IMR-90 (cell line): ENCODE data around the gene CYP46A1. TPM values are rescaled to one million over a fixed set of nuclear protein-coding genes. Genes with fewer than 3 reads are reported as not detected.

ENCODE experiments used
- ATAC-seq: fragments of 200-7000 bp; cut with Tn5 transposase; 2 replicates; pipeline ENCODE4 v1.9.1; 2020; ENCODE audit warnings: low read depth, mild to moderate bottlenecking, moderate library complexity
- BruUV-seq: library from RNA; stranded (reverse); fragments of 400-500 nt; replicated peaks from 2 replicates; lab custom pipeline; 2021; lab: Mats Ljungman, UMichigan
- CTCF ChIA-PET: fragments of 300-600 bp; formaldehyde crosslinking; extraction: SDS; loops from one replicate; lab custom pipeline; 2021; ENCODE audit warnings: antibody characterized with exemption; lab: Yijun Ruan, JAX
- POLR2A ChIA-PET: fragments of 300-600 bp; sonication (Branson Sonifier 250); formaldehyde crosslinking; loops from one replicate; lab custom pipeline; 2022; ENCODE audit warnings: antibody characterized with exemption; ENCODE audit not compliant: unreplicated experiment; lab: Charles Lee
- DNase-seq: peaks from one replicate; pipeline ENCODE4 v3.0.0; 2013
- H2AFZ ChIP-seq: replicated peaks from 2 replicates; pipeline ENCODE3; 2013; ENCODE audit warnings: low read length, mild to moderate bottlenecking; ENCODE audit not compliant: poor library complexity
- H2AK5ac ChIP-seq: 2 replicates; pipeline ENCODE4 v1.6.1; 2013; ENCODE audit warnings: low read depth, low read length, inconsistent platforms
- H2AK9ac ChIP-seq: replicated peaks from 2 replicates; pipeline ENCODE3; 2013; ENCODE audit warnings: mild to moderate bottlenecking, low read depth, low read length, moderate library complexity; ENCODE audit not compliant: poor library complexity
- H2BK120ac ChIP-seq: 2 replicates; pipeline ENCODE4 v1.6.1; 2013; ENCODE audit warnings: low read depth, low read length, inconsistent platforms
- H2BK15ac ChIP-seq: 3 replicates; pipeline ENCODE4 v1.6.1; 2013; ENCODE audit warnings: low read depth, low read length, inconsistent platforms
- H2BK20ac ChIP-seq: 2 replicates; pipeline ENCODE4 v1.6.1; 2013; ENCODE audit warnings: low read depth, mild to moderate bottlenecking, inconsistent platforms, low read length, moderate library complexity
- H2BK5ac ChIP-seq: 2 replicates; pipeline ENCODE4 v1.6.1; 2013; ENCODE audit warnings: mild to moderate bottlenecking, low read depth, low read length, inconsistent platforms; ENCODE audit not compliant: poor library complexity, severe bottlenecking
- H3K14ac ChIP-seq: replicated peaks from 2 replicates; pipeline ENCODE4 v1.6.1; 2013; ENCODE audit warnings: low read depth, low read length, inconsistent platforms
- H3K18ac ChIP-seq: 2 replicates; pipeline ENCODE4 v1.6.1; 2013; ENCODE audit warnings: low read depth, low read length, control low read depth
- H3K23ac ChIP-seq: 2 replicates; pipeline ENCODE4 v1.6.1; 2013; ENCODE audit warnings: low read depth, low read length, inconsistent platforms
- H3K27ac ChIP-seq: 2 replicates; pipeline ENCODE4 v1.5.1; 2013; ENCODE audit warnings: mild to moderate bottlenecking, control low read depth, low read length; ENCODE audit not compliant: insufficient read depth
- H3K27me3 ChIP-seq: 2 replicates; pipeline ENCODE4 v1.6.1; 2013; ENCODE audit warnings: low read length; ENCODE audit not compliant: control insufficient read depth, insufficient read depth
- H3K36me3 ChIP-seq: 2 replicates; pipeline ENCODE4 v1.6.1; 2013; ENCODE audit warnings: low read length, mixed read lengths; ENCODE audit not compliant: control insufficient read depth, insufficient read depth
- H3K4ac ChIP-seq: 2 replicates; pipeline ENCODE4 v1.6.1; 2013; ENCODE audit warnings: low read depth, low read length, inconsistent platforms
- H3K4me1 ChIP-seq: 2 replicates; pipeline ENCODE4 v1.6.1; 2013; ENCODE audit warnings: low read length, mixed read lengths; ENCODE audit not compliant: control insufficient read depth, insufficient read depth
- H3K4me2 ChIP-seq: 2 replicates; pipeline ENCODE4 v1.6.1; 2013; ENCODE audit warnings: low read depth, mild to moderate bottlenecking, control low read depth, low read length, moderate library complexity
- H3K4me3 ChIP-seq: 2 replicates; pipeline ENCODE4 v1.5.1; 2013; ENCODE audit warnings: low read depth, mild to moderate bottlenecking, control low read depth, low read length, moderate library complexity; ENCODE audit not compliant: insufficient read depth
- H3K56ac ChIP-seq: 2 replicates; pipeline ENCODE4 v1.6.1; 2013; ENCODE audit warnings: low read length, inconsistent platforms; ENCODE audit not compliant: insufficient read depth; ENCODE audit errors: extremely low read depth
- H3K79me1 ChIP-seq, 2 experiments: 2 replicates each; pipeline ENCODE4 v1.6.1; 2013; ENCODE audit warnings: low read length in 2 of 2, inconsistent platforms in 1 of 2, low read depth in 1 of 2
- H3K9ac ChIP-seq: 2 replicates; pipeline ENCODE4 v1.6.1; 2013; ENCODE audit warnings: low read depth, low read length, control low read depth
- H3K9me1 ChIP-seq: 2 replicates; pipeline ENCODE4 v1.6.1; 2013; ENCODE audit warnings: low read length, inconsistent platforms; ENCODE audit not compliant: insufficient read depth
- H3K9me3 ChIP-seq: 2 replicates; pipeline ENCODE4 v1.6.1; 2013; ENCODE audit warnings: low read length; ENCODE audit not compliant: control insufficient read depth, insufficient read depth
- H4K20me1 ChIP-seq: 2 replicates; pipeline ENCODE4 v1.6.1; 2013; ENCODE audit warnings: low read length, inconsistent platforms; ENCODE audit not compliant: insufficient read depth
- H4K5ac ChIP-seq: 2 replicates; pipeline ENCODE4 v1.6.1; 2013; ENCODE audit warnings: mild to moderate bottlenecking, low read depth, low read length, control low read depth
- H4K8ac ChIP-seq, 2 experiments: 2 replicates each; pipeline ENCODE4 v1.6.1; 2013; ENCODE audit warnings: low read depth in 2 of 2, low read length in 2 of 2, control low read depth in 1 of 2, inconsistent platforms in 1 of 2
- H4K91ac ChIP-seq: 2 replicates; pipeline ENCODE4 v1.6.1; 2013; ENCODE audit warnings: low read depth, low read length, inconsistent platforms; ENCODE audit not compliant: insufficient read depth
- MAFK ChIP-seq: IDR thresholded peaks from 2 replicates; pipeline ENCODE4 v1.6.1; 2012; ENCODE audit warnings: low read depth, low read length, improper control_type of control experiment
- NFE2L2 ChIP-seq: fragments of 150-350 bp; IDR thresholded peaks from 2 replicates; pipeline ENCODE4 v1.6.1; 2016; ENCODE audit warnings: low read depth, mild to moderate bottlenecking, low read length
- WGBS, 2 experiments: methylation state at CpG; one replicate each; pipeline versions ENCODE4 v1.1.5 to v1.1.7; 2013; ENCODE audit warnings: missing lambda C conversion rate in 2 of 2; ENCODE audit not compliant: insufficient read length in 1 of 2; ENCODE audit errors: extremely low coverage in 2 of 2; 5-methylcytosine and 5-hydroxymethylcytosine counted together
- dilution Hi-C: fragments of 300-500 bp; cut with HindIII; formaldehyde crosslinking; loops from one replicate; pipeline ENCODE4 v1.14.3; 2018; ENCODE audit warnings: low sequenced_read_pairs; ENCODE audit not compliant: unreplicated experiment
- in situ Hi-C: fragments of 300-500 bp; cut with MboI; formaldehyde crosslinking; loops from 3 replicates; pipeline ENCODE4 v1.14.3; 2019; ENCODE audit warnings: low sequenced_read_pairs, inconsistent platforms, mixed read lengths
- intact Hi-C: fragments of 100-400 bp; cut with micrococcal nuclease; formaldehyde crosslinking; loops from 2 replicates; pipeline ENCODE4 v1.10.0; 2022
- polyA plus RNA-seq, 3 experiments: library from polyadenylated mRNA; depleted of rRNA; stranded (reverse); fragments of >200 nt; gene quantifications; 2 replicates each; pipeline ENCODE4 v1.2.3, GENCODE V29; 2012; ENCODE audit warnings: low replicate concordance in 1 of 3
- total RNA-seq: library from RNA; depleted of rRNA; stranded (reverse); fragments of >200 nt; gene quantifications from 2 replicates; pipeline ENCODE4 v1.2.3, GENCODE V29; 2012

Gene CYP46A1
- total and polyA plus RNA-seq, 2 of the 4 experiments (the other 2 are of a cell fraction), result 0.18 to 0.31 TPM

DNA sequence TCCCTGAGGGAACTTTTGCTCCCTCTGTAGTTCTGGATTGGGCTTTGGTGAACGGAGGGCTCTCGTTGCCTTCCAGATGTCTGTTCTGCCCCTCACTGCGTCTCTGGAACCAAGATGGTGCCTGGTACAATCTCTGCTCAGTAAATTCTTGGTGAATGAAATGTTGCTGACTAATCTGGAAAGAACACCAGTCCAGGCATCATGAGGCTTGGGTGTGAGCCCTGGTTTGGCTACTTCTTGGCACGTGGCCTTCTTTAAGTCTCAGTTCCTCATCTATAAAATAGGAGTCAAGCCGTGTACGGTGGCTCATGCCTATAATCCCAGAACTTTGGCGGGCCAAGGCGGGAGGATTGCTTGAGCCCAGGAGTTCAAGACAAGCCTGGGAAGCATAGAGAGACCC, 34.9 kb upstream of the CYP46A1 start:
- POLR2A ChIA-PET, result no interaction called here
- no peaks in the 10 kb centered on the region for H3K9me3 ChIP-seq
- H2BK20ac ChIP-seq, result no peak overlapping the region
- intact Hi-C loops (no loop called here), in situ Hi-C loops (no loop called here), dilution Hi-C loops (no loop called here)
- no peaks in the 10 kb centered on the region for H3K79me1 ChIP-seq
- peaks cover 4% of the 10 kb centered on the region; the same call in 1 of the 2 replicates for H3K4me1 ChIP-seq
- no peak overlapping the region for H3K56ac ChIP-seq
- H4K8ac ChIP-seq, result no peak overlapping the region
- ATAC-seq (no peak; the same call in 1 of the 2 replicates), DNase-seq (peak; percentile 62)
- H2AFZ ChIP-seq, result peak overlapping the region; percentile 49
- H4K91ac ChIP-seq, result no peak overlapping the region
- peaks cover 4% of the 10 kb centered on the region; the same call in 1 of the 2 replicates for H3K27me3 ChIP-seq
- WGBS, 2 experiments, result 90% methylated on average over 4 of the region's 8 CpGs; no CpG with 5 or more reads in 1 of the 2 experiments
- no peaks in the 10 kb centered on the region for H4K20me1 ChIP-seq
- H3K9ac ChIP-seq, result no peak overlapping the region
- no peak overlapping the region for H3K23ac ChIP-seq
- CTCF ChIA-PET, result no interaction called here
- no peak overlapping the region for H3K18ac ChIP-seq
- H4K5ac ChIP-seq, result no peak overlapping the region
- H2BK120ac ChIP-seq, result peak overlapping the region; percentile 55; the same call in 1 of the 2 replicates
- no peaks in the 10 kb centered on the region for H3K36me3 ChIP-seq
- H2AK5ac ChIP-seq, result no peak overlapping the region; the same call in 1 of the 2 replicates
- no peak overlapping the region for H3K4me2 ChIP-seq
- no peak overlapping the region for H2AK9ac ChIP-seq
- TF ChIP-seq MAFK (0 out of 2 replicates have a peak, but pooled peaks have one; percentile 10), NFE2L2 (no peak)
- no peak overlapping the region for H2BK5ac ChIP-seq
- no peak overlapping the region for H3K14ac ChIP-seq
- no peak overlapping the region for H2BK15ac ChIP-seq
- H3K4ac ChIP-seq, result no peak overlapping the region
- H3K27ac ChIP-seq, result no peak overlapping the region
- no TSS peak for BruUV-seq
- H3K4me3 ChIP-seq, result no peak overlapping the region
- peaks cover 5% of the 10 kb centered on the region; the same call in 1 of the 2 replicates for H3K9me1 ChIP-seq
